GM12872 (cell line): ENCODE data around the gene LHX6.

Experiments
- CTCF ChIP-seq: IDR thresholded peaks from 3 replicates; pipeline ENCODE4 v1.5.1; 2011; ENCODE audit warnings: low read depth, mild to moderate bottlenecking, low read length, moderate library complexity; ENCODE audit not compliant: insufficient read depth

Gene LHX6

GRCh38 chr9:122179054-122179689 lies 49.6 kb downstream of the LHX6 start:
- TF ChIP-seq CTCF: no peak

- no peak for TF ChIP-seq CTCF
Measured at GRCh38 chr9:122176916-122177315, 51.8 kb downstream of the LHX6 start.

- no peak for TF ChIP-seq CTCF
Measured at GRCh38 chr9:122173670-122174069, 55.1 kb downstream of the LHX6 start.

GRCh38 chr9:122172131-122172530 lies 56.6 kb downstream of the LHX6 start:
- TF ChIP-seq CTCF: no peak

- TF ChIP-seq CTCF: no peak
Measured at GRCh38 chr9:122168356-122168755, 60.4 kb downstream of the LHX6 start.

- TF ChIP-seq CTCF: no peak
Measured at GRCh38 chr9:122164286-122164685, 64.5 kb downstream of the LHX6 start.

GRCh38 chr9:122162415-122162814 lies 66.3 kb downstream of the LHX6 start:
- TF ChIP-seq CTCF: no peak
